Measurements from ENCODE around the gene USH1G.
"Not testable (repeated sequence)": the region's sequence is repeated elsewhere in the genome, so short reads cannot be mapped to it uniquely, and the experiment has no call there.

The USH1G gene

DNA sequence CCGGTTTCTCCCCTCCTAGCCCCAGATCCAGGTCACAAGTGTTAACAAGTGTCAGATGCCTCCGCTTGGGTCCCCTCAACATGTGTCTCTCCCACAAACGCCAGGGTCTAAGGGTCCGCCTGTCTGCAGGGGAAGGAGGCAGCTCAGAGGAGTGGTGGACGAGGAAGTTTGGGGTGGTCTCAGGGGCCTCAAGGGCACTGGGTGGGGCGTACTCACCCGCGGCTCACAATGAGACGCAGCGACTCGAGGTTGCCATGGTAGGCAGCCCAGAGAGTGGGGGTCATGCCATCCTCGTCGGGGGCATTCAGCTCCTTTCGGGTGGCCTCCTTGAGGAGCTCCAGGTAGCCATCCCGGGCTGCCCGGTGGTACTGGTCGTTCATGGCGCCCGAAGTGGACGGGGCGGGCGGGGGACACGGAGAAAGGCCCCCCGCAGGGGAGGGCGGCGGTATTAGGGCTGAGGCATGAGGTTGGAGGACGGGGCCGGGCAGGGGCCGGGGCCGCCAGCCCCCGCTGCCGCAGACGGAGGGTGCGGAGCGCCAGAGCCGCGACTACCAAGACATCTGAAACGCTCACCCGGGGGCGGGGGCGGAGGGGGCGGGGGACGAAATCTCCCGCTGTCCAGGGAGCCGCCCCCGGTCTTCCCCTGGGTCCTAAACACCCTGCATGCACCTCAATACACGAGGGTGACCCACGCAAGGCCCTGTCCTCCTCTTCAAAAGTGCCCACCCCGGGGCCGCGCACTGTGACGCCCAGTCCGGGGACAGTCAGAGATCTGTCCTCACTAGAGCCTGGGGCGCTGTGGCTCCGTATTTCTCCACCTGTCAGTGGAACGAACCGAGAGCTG is at the start of gene USH1G:
TSS of gene USH1G (minus strand) at position 562 of the 844 bp plus-strand sequence. CDS start at position 380, 182 bp downstream.
- Mint-ChIP-seq H3K4me1 (ENCODE audit: low read depth) (peaks cover 42% of the 10 kb centered on the region), H3K27ac (peak within 1 kb of the TSS; percentile 58), H3K4me3 (peak within 1 kb of the TSS; percentile 67), H3K27me3 (peaks cover 75% of the 10 kb centered on the region), H3K9me3 (no peaks in the 10 kb centered on the region), H3K36me3 (ENCODE audit: low read depth) (no peaks in the 10 kb centered on the region)
- intact Hi-C loops (cut with micrococcal nuclease): loop anchor here (1.0 kb wide), 1 partner anchor 35 kb away; no protein-coding TSS in a partner anchor

DNA sequence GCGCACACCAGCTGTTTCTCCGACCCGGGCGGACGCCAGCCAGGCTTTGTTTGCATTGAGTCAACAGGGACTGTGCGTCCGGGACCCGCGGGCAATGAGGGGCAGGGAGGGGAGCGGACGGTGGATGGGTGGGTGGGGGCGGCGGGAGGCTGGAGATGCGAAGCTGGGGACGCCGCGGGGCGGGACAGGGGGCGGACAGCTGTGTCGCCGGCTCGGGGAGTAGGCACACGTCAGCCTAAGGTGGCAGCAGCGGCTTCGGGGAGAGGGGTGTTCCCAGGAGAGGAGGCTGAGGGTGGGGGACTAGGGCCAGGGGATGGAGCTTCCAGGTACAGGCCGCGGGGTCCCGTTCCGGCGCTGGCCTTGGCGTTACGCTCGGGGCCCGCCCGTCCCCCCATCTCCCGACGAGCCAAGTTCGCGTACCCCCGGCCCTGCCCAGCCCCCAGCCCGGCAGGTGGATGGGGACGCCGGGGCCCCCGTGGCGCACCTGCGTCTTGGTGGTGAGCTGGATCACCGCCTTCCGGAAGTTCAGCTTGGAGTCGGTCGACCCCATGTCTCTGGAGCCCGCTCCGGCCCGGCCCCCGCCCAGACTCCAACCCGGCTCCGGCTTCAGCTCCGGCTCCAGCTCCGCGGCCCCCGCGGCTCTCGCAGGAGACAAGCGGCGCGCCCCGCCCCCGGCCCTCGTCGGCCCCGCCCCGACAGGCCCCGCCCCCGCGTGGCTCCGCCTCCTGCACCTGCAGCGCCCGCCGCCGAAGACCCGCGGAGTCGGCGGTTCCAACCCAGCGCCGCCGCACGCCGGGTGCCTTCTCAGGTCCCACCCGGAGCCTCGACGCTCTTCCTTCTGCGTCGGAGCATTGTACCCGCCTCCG is 49.3 kb upstream of the USH1G start, which contains the start of gene HID1:
TSS of gene HID1 (minus strand) at position 653 of the 866 bp plus-strand sequence. CDS start at position 550, 103 bp downstream.
- intact Hi-C loops (cut with micrococcal nuclease): no loop called here
- Mint-ChIP-seq H3K4me3 (peak within 1 kb of the TSS; percentile 49), H3K36me3 (ENCODE audit: low read depth) (no peaks in the 10 kb centered on the region), H3K27me3 (peaks cover 78% of the 10 kb centered on the region), H3K9me3 (no peaks in the 10 kb centered on the region), H3K27ac (peak within 1 kb of the TSS; percentile 2), H3K4me1 (ENCODE audit: low read depth) (peaks cover 6% of the 10 kb centered on the region)

DNA sequence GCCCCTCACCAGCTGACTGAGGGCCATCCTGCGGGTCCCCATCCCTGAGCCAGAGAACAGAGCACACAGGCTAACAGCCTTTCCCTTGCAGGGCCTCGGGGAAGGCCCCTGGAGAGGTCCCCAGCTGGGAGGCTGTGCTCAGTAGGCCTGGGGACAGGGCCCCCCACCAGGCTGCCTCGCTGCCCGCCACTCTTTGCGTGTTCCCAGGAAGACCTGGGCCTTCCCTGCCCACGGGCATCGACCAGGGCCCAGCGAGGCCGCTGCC is 48.7 kb upstream of the USH1G start:
- Mint-ChIP-seq H3K9me3 (no peaks in the 10 kb centered on the region), H3K4me3 (peak overlapping the region; percentile 49), H3K4me1 (ENCODE audit: low read depth) (peaks cover 6% of the 10 kb centered on the region), H3K36me3 (ENCODE audit: low read depth) (no peaks in the 10 kb centered on the region), H3K27me3 (peaks cover 77% of the 10 kb centered on the region), H3K27ac (no peak overlapping the region)
- intact Hi-C loops (cut with micrococcal nuclease): no loop called here

DNA sequence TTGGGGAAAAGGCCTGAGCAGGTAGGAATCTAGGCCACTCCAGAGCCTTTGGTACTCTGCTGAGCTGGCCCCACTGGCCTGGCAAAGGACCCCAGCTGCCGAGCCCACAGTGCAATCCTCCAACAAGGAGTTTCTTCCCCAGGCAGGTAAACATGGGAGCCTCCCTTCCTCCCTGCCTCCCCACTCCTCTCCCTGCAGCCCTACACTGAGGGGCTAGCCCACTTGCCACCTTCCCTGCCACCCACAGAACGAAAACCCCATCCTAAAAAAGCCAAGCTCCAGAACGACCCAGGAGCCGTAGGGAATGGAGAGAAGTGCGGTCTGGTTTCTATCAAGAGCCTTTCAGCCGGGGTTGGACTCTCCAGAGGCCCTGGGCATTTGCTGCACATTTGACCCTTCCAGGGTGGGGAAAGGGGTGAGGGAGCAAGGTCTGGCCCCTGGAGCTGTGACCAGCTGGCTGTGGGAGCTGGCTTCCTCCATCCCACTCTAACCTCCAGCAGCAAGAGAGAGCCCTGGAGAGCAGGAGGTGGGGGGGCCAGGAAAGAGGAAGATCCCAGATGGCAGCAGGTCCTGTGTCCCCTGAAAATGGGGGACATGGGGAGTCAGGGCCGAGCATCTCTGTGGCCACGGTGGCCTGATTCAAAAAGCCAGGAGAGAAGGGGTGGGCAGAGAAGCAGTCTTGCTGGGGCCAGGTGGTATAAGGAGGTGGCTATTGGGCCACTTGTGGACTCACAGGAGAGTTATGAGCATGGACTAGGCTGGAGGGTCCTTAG is 48.2 kb upstream of the USH1G start:
- Mint-ChIP-seq H3K27me3 (peaks cover 75% of the 10 kb centered on the region), H3K36me3 (ENCODE audit: low read depth) (no peaks in the 10 kb centered on the region), H3K4me1 (ENCODE audit: low read depth) (peaks cover 6% of the 10 kb centered on the region), H3K9me3 (no peaks in the 10 kb centered on the region), H3K4me3 (peak overlapping the region; percentile 49), H3K27ac (no peak overlapping the region)
- intact Hi-C loops (cut with micrococcal nuclease): no loop called here

DNA sequence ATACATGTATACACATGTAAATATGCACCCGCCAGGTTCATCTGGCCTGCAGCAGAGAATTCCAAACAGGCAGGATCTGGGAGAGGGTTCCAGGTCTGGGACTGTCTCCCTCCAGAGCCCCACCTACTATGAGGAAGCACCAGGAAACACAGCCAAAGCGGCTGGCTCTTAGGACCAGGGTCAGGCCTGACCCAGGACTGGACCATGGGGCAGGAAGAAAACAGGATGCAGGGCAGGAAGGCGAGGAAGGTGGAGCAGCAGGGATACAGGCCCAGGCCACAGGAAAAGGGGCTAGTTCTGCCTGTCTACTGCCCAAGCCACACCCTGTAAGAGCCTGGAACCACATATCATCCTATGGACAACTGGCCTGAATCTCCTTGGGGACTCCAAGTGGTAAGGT is 47.3 kb upstream of the USH1G start:
- intact Hi-C loops (cut with micrococcal nuclease): no loop called here
- no peak overlapping the region for H3K27ac Mint-ChIP-seq
- peaks cover 6% of the 10 kb centered on the region for H3K4me1 Mint-ChIP-seq (ENCODE audit: low read depth)
- H3K27me3 Mint-ChIP-seq: peaks cover 68% of the 10 kb centered on the region
- H3K4me3 Mint-ChIP-seq: no peak overlapping the region
- no peaks in the 10 kb centered on the region for H3K36me3 Mint-ChIP-seq (ENCODE audit: low read depth)
- no peaks in the 10 kb centered on the region for H3K9me3 Mint-ChIP-seq

DNA sequence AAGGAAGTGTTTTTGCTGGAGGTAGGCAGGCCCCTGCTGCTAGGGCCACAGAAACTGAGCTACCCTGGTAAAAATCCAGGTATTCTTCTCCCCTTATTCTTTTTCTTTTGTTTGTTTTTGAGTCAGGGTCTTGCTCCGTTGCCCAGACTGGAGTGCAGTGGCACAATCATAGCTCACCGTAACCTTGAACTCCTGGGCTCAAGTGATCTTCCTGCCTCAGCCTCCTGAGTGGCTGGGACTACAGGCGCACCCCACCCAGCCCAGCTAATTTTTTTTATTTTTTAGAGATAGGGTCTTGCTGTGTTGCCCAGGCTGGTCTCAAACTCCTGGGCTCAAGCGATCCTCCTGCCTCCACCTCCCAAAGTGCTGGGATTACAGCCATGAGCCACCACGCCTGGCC is 46.4 kb upstream of the USH1G start:
- H3K4me3 Mint-ChIP-seq; H3K9me3 Mint-ChIP-seq; H3K4me1 Mint-ChIP-seq (ENCODE audit: low read depth); H3K27ac Mint-ChIP-seq; H3K36me3 Mint-ChIP-seq (ENCODE audit: low read depth); intact Hi-C loops (cut with micrococcal nuclease): not testable (repeated sequence)
- H3K27me3 Mint-ChIP-seq: peaks cover 66% of the 10 kb centered on the region

DNA sequence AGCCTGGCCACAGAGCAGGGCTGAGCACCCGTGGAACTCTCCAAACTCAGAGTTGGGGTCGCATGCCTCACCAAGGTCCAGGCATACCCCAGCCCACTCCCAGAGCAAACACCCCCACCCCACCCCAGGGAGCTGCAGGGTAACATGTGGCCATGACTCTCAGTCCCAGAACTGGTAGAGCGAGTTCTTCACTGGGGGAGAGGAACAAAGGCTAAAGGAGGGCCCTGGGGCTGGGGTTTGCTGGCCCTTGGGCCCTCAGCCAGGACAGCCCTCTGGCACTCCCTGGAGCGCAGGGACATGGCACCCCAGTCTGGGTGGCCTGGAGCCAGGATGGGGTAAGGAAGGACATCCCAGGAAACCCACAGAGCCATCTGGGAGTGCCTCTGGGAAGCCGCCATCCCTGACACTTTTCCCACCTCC is 45.3 kb upstream of the USH1G start:
- Mint-ChIP-seq H3K27ac (no peak overlapping the region), H3K9me3 (no peaks in the 10 kb centered on the region), H3K36me3 (ENCODE audit: low read depth) (no peaks in the 10 kb centered on the region), H3K4me1 (ENCODE audit: low read depth) (peaks cover 11% of the 10 kb centered on the region), H3K27me3 (peaks cover 60% of the 10 kb centered on the region), H3K4me3 (no peak overlapping the region)
- intact Hi-C loops (cut with micrococcal nuclease): no loop called here

DNA sequence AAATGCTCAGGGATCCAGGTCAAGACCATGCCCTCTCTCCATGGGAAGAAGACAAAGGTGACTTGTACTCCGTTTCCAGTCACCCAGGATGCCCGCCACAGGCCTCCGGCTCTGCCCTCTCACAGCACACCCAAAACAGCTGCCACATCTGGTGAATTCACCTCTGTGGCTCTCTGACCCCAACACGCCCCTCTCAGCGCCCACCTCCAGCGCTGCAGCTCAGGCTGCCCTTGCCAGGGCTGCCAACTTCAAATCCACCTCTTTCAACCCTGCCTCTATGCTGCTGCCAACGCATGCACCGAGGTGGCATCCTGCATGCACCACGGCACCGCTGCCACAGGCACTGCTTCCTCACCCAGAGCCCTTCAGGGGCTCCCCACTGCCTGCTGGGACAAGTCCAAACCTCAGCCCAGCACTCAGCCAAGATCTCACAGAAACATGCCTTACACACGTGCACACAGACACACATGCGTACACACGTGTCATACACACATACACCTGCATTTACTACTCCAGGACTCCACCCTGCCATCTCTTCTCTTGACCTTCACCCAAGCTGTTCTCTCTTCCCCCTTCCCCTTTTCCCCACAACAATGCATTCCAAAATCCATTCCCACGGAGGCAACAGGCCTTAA is 42.0 kb upstream of the USH1G start:
- Mint-ChIP-seq H3K36me3 (ENCODE audit: low read depth) (no peaks in the 10 kb centered on the region), H3K4me3 (no peak overlapping the region), H3K27me3 (peaks cover 43% of the 10 kb centered on the region), H3K9me3 (no peaks in the 10 kb centered on the region), H3K27ac (no peak overlapping the region), H3K4me1 (ENCODE audit: low read depth) (peaks cover 14% of the 10 kb centered on the region)
- intact Hi-C loops (cut with micrococcal nuclease): no loop called here

DNA sequence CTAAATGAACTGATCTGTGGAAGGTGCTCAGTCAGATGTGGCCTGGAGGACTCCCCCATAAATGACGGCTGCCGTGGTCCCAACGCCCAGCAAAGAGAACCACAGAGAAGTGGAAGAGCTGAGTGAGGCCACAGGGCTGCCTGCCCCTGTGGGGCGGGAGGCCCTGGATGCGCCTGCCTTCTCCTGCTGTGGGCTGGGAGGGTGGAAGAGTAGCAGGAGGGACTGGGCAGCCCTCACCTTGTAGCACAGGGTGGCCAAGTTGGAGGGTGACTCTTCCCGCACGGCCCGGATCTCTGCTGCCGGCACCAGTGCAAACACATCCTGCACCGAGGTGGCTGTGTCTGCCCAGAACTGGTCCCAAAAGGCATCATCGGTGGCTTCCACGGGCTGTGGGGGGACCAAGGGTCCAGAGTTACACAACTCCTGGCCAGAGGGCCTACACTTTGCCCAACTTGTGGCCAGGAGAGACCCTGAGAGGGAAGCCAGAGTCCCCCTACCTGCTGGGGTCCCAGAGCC is 41.2 kb upstream of the USH1G start:
- Mint-ChIP-seq H3K36me3 (ENCODE audit: low read depth) (no peaks in the 10 kb centered on the region), H3K4me3 (no peak overlapping the region), H3K9me3 (no peaks in the 10 kb centered on the region), H3K27me3 (peaks cover 46% of the 10 kb centered on the region), H3K27ac (no peak overlapping the region), H3K4me1 (ENCODE audit: low read depth) (peaks cover 18% of the 10 kb centered on the region)
- intact Hi-C loops (cut with micrococcal nuclease): no loop called here

DNA sequence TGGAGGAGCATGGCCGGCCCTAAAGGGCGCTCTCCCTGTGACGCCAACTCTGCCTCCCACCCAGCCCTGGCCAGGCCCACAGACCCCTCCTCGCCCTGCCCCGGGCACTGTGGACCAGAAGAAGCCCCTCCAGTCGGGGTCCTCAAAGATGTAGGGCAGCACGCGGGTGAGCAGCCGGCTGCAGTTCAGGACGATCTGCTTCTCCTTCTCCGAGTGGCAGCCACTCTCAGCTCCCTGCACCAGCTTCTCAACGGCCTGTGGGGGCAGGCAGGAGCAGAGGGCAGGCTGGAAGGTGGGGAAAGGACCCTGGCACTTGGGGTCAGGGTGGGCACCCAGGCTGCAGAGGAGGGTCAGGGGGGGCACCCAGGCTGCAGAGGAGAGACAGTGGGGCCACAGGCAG is 40.6 kb upstream of the USH1G start:
- Mint-ChIP-seq H3K27ac (no peak overlapping the region), H3K36me3 (ENCODE audit: low read depth) (no peaks in the 10 kb centered on the region), H3K9me3 (no peaks in the 10 kb centered on the region), H3K4me3 (no peak overlapping the region), H3K27me3 (peaks cover 46% of the 10 kb centered on the region), H3K4me1 (ENCODE audit: low read depth) (peaks cover 18% of the 10 kb centered on the region)
- intact Hi-C loops (cut with micrococcal nuclease): no loop called here

DNA sequence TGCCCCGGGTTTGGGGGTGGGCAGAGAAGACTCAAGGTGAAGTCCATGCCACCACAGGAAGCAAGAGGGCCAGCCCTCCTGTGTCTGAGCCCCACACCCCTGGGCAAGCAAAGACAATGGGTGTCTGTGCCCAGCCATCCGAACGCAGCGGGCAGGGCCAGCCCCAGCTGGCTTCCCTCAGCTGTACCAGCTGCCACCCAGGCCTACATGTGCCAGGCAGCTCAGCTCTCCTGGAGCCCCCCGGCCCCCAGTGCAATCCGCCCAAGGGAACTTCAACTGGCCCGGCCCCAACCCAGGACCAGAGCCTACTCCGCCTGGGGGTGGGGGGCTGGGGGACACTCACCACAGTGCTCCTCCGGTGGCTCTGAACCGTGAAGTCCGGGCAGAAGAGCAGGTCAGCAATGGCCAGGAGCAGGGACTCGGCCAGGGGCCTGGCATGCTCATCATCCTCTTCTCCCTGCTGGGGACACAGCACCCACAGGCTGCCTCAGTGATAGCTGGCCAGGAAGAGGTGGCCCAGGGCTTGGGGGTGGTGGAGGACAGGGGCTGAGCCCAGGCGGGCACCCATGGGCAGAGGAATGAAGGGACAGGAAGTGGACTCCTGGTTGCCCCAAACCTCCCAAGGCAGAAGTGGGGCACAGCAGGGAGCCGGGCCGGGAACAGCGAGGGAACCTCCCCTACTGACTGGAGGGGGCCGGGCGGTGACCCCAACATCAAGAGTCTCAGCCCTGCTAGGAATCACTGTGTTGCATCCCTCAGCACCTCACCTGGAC is 39.8 kb upstream of the USH1G start:
- Mint-ChIP-seq H3K36me3 (ENCODE audit: low read depth) (no peaks in the 10 kb centered on the region), H3K9me3 (no peaks in the 10 kb centered on the region), H3K27ac (no peak overlapping the region), H3K27me3 (peaks cover 51% of the 10 kb centered on the region), H3K4me1 (ENCODE audit: low read depth) (peaks cover 18% of the 10 kb centered on the region), H3K4me3 (no peak overlapping the region)
- intact Hi-C loops (cut with micrococcal nuclease): no loop called here

DNA sequence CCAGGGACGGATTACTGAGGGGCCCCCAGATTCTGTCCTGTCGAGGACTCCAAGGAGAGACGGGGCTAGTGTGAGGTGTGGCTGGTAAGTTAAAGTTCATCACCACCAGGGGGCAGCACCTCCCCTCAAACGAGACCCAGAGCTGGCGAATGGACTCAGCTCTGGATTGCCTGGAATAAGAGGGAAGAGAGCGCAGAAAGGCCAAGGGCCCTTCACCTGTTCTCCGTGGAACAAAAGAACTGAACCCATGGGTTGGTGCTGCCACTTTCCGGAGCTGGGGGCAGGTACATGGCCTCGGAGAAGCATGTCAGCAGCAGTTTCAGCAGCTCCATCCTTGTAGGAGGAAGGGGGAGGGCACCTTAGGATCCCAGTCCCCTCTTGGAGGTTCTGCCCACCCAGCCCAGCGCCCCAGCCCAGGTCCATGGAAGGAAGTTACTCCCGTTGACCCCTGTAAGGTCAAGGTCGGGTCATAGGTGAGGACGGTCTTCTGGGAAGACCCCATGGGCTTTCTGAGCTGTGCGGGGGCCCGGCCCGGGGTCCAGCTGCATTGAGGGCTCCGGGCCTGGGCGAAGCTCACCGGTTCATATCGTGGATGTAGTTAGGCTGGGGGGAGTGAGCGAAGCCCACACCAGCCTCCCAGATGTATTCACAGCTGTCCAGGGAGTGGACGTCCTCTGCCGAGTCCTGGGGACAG is 38.7 kb upstream of the USH1G start:
- Mint-ChIP-seq H3K4me3 (no peak overlapping the region), H3K27ac (no peak overlapping the region), H3K4me1 (ENCODE audit: low read depth) (peaks cover 18% of the 10 kb centered on the region), H3K36me3 (ENCODE audit: low read depth) (no peaks in the 10 kb centered on the region), H3K27me3 (peaks cover 49% of the 10 kb centered on the region), H3K9me3 (peaks cover 1% of the 10 kb centered on the region)
- intact Hi-C loops (cut with micrococcal nuclease): loop anchor here (1.0 to 2.0 kb wide), 2 partner anchors 44 to 239 kb away; no protein-coding TSS in a partner anchor
